Spinal cord (tissue), 10 donors: ENCODE data around the gene MTHFR. TPM values are rescaled to one million over a fixed set of nuclear protein-coding genes. Genes with fewer than 3 reads are reported as not detected.

Source experiments
- DNase-seq, 6 donors: peaks; one replicate each; pipeline versions ENCODE4 v3.0.0 to v3.0.0-alpha.2; 2013 to 2015; ENCODE audit warnings: low spot score in 6 of 6, low read depth in 4 of 6
- H3K27ac ChIP-seq: one replicate; pipeline ENCODE4 v1.5.1; 2013; ENCODE audit warnings: low read depth, low read length, control low read depth
- H3K27me3 ChIP-seq: one replicate; pipeline ENCODE4 v1.6.1; 2013; ENCODE audit warnings: low read length; ENCODE audit not compliant: control insufficient read depth, insufficient read depth
- H3K36me3 ChIP-seq: one replicate; pipeline ENCODE4 v1.6.1; 2013; ENCODE audit warnings: low read length; ENCODE audit not compliant: control insufficient read depth, insufficient read depth
- H3K4me1 ChIP-seq: one replicate; pipeline ENCODE4 v1.6.1; 2013; ENCODE audit warnings: low read length; ENCODE audit not compliant: control insufficient read depth, insufficient read depth
- H3K4me3 ChIP-seq: one replicate; pipeline ENCODE4 v1.5.1; 2013; ENCODE audit warnings: low read depth, low read length, control low read depth
- H3K9me3 ChIP-seq: one replicate; pipeline ENCODE4 v1.6.1; 2013; ENCODE audit warnings: low read length; ENCODE audit not compliant: control insufficient read depth, insufficient read depth
- WGBS: methylation state at CpG from one replicate; pipeline ENCODE4 v1.1.5; 2013; ENCODE audit warnings: missing lambda C conversion rate; ENCODE audit not compliant: insufficient coverage; 5-methylcytosine and 5-hydroxymethylcytosine counted together
- polyA plus RNA-seq, 2 donors: library from polyadenylated mRNA; unstranded; fragments of 120-200 nt; gene quantifications; one replicate each; pipeline ENCODE4 v1.2.1, GENCODE V29; 2013; ENCODE audit not compliant: insufficient read length in 2 of 2
- total RNA-seq, 2 donors: library from RNA; depleted of rRNA in 1 of 2; stranded (reverse); fragments of 120-200 nt in 1 of 2; fragments of >200 nt in 1 of 2; gene quantifications; one replicate each; pipeline versions ENCODE4 v1.2.3 to v1.2.4, GENCODE V29; 2013 to 2014
- donor health status: healthy.

Gene MTHFR
- total and polyA plus RNA-seq, 4 donors, result 20.9 to 49.1 (median 31.0) TPM

GRCh38 chr1:11764115-11764514, 41.6 kb downstream of the MTHFR start:
- Histone ChIP-seq H3K27ac (no peak overlapping the region), H3K4me1 (peaks cover 6% of the 10 kb centered on the region), H3K27me3 (peaks cover 12% of the 10 kb centered on the region), H3K9me3 (no peaks in the 10 kb centered on the region), H3K4me3 (no peak overlapping the region), H3K36me3 (no peaks in the 10 kb centered on the region)
- 78% methylated on average over 3 of the region's 3 CpGs for WGBS
- DNase-seq, result no peak

- Histone ChIP-seq H3K9me3 (no peaks in the 10 kb centered on the region), H3K27ac (no peak within 1 kb of the TSS), H3K4me3 (no peak within 1 kb of the TSS), H3K36me3 (no peaks in the 10 kb centered on the region), H3K4me1 (peaks cover 6% of the 10 kb centered on the region), H3K27me3 (peaks cover 12% of the 10 kb centered on the region)
- DNase-seq, result no peak
- WGBS, result 6% methylated on average over 29 of the region's 29 CpGs
Observed at GRCh38 chr1:11761988-11762406, 43.8 kb downstream of the MTHFR start, which contains the start of gene C1orf167. TSS of gene C1orf167 (plus strand) at chr1:11762193. CDS start at chr1:11764401, 2,208 bp downstream.

- peaks cover 6% of the 10 kb centered on the region for H3K4me1 ChIP-seq
- no peak for DNase-seq
- 91% methylated on average over 6 of the region's 6 CpGs for WGBS
- H3K9me3 ChIP-seq, result no peaks in the 10 kb centered on the region
- H3K4me3 ChIP-seq, result no peak overlapping the region
- H3K36me3 ChIP-seq, result no peaks in the 10 kb centered on the region
- H3K27me3 ChIP-seq, result peaks cover 12% of the 10 kb centered on the region
- no peak overlapping the region for H3K27ac ChIP-seq
Observed at GRCh38 chr1:11761285-11761684, 44.5 kb downstream of the MTHFR start.

- DNase-seq, result no peak
- no peak overlapping the region for H3K27ac ChIP-seq
- H3K4me1 ChIP-seq, result peaks cover 6% of the 10 kb centered on the region
- no peaks in the 10 kb centered on the region for H3K9me3 ChIP-seq
- H3K27me3 ChIP-seq, result peaks cover 12% of the 10 kb centered on the region
- H3K4me3 ChIP-seq, result no peak overlapping the region
- H3K36me3 ChIP-seq, result no peaks in the 10 kb centered on the region
- 88% methylated on average over 3 of the region's 4 CpGs for WGBS
Observed at GRCh38 chr1:11759791-11760190, 46.0 kb downstream of the MTHFR start.

- Histone ChIP-seq H3K36me3 (no peaks in the 10 kb centered on the region), H3K4me3 (no peak overlapping the region), H3K4me1 (peaks cover 9% of the 10 kb centered on the region), H3K9me3 (no peaks in the 10 kb centered on the region), H3K27me3 (peaks cover 7% of the 10 kb centered on the region), H3K27ac (no peak overlapping the region)
- DNase-seq, result no peak
- WGBS, result no CpG with 5 or more reads among the region's 1 CpG
Observed at GRCh38 chr1:11757047-11757446, 48.7 kb downstream of the MTHFR start.

- DNase-seq, result no peak
- Histone ChIP-seq H3K4me1 (peaks cover 4% of the 10 kb centered on the region), H3K27me3 (no peaks in the 10 kb centered on the region), H3K27ac (no peak overlapping the region), H3K9me3 (no peaks in the 10 kb centered on the region), H3K4me3 (no peak overlapping the region), H3K36me3 (peaks cover 28% of the 10 kb centered on the region)
- WGBS, result 54% methylated on average over 6 of the region's 7 CpGs
Observed at GRCh38 chr1:11753555-11754208, 52.1 kb downstream of the MTHFR start.

GRCh38 chr1:11752359-11753088, 53.2 kb downstream of the MTHFR start:
- Histone ChIP-seq H3K9me3 (no peaks in the 10 kb centered on the region), H3K4me1 (peaks cover 4% of the 10 kb centered on the region), H3K36me3 (peaks cover 40% of the 10 kb centered on the region), H3K4me3 (no peak overlapping the region), H3K27me3 (no peaks in the 10 kb centered on the region), H3K27ac (no peak overlapping the region)
- DNase-seq, result no peak
- 46% methylated on average over 12 of the region's 17 CpGs for WGBS

- Histone ChIP-seq H3K27me3 (no peaks in the 10 kb centered on the region), H3K27ac (no peak overlapping the region), H3K9me3 (no peaks in the 10 kb centered on the region), H3K36me3 (peaks cover 48% of the 10 kb centered on the region), H3K4me3 (no peak overlapping the region), H3K4me1 (peaks cover 4% of the 10 kb centered on the region)
- 92% methylated on average over 9 of the region's 9 CpGs for whole genome bisulfite sequencing
- no peak for DNase-seq
Observed at GRCh38 chr1:11751087-11751486, 54.7 kb downstream of the MTHFR start.

GRCh38 chr1:11749996-11750395, 55.8 kb downstream of the MTHFR start:
- no peaks in the 10 kb centered on the region for H3K27me3 ChIP-seq
- 94% methylated on average over 15 of the region's 15 CpGs for WGBS
- peaks cover 4% of the 10 kb centered on the region for H3K4me1 ChIP-seq
- H3K27ac ChIP-seq, result no peak overlapping the region
- H3K9me3 ChIP-seq, result no peaks in the 10 kb centered on the region
- no peak overlapping the region for H3K4me3 ChIP-seq
- peaks cover 52% of the 10 kb centered on the region for H3K36me3 ChIP-seq
- DNase-seq, result no peak
